PC-9 (cell line): Measurements from ENCODE around the gene C2CD4B. TPM values are rescaled to one million over a fixed set of nuclear protein-coding genes. Genes with fewer than 3 reads are reported as not detected.

ENCODE experiments used
- BruUV-seq: library from RNA; stranded (reverse); fragments of 400-500 nt; replicated peaks from 2 replicates; lab custom pipeline; 2021; lab: Mats Ljungman, UMichigan
- CTCF ChIA-PET: fragments of 300-600 bp; sonication (Branson Sonifier 250); formaldehyde crosslinking; loops from one replicate; lab custom pipeline; 2022; ENCODE audit warnings: antibody characterized with exemption; lab: Charles Lee
- POLR2A ChIA-PET: fragments of 300-600 bp; sonication (Branson Sonifier 250); formaldehyde crosslinking; loops from one replicate; lab custom pipeline; 2022; ENCODE audit warnings: antibody characterized with exemption; ENCODE audit not compliant: unreplicated experiment; lab: Charles Lee
- DNase-seq, 2 experiments: peaks; one replicate each; pipeline versions ENCODE4 v3.0.0 to v3.0.0-alpha.2; 2015 to 2022; ENCODE audit warnings: mixed read lengths in 1 of 2
- H2AFZ ChIP-seq: fragments of 200-600 bp; sonication (generic); 2 replicates; pipeline ENCODE4 v1.8.1; 2017; ENCODE audit warnings: antibody characterized with exemption
- H3F3A ChIP-seq: fragments of 200-600 bp; sonication (generic); 2 replicates; pipeline ENCODE4 v1.8.1; 2017; ENCODE audit warnings: antibody characterized with exemption, mild to moderate bottlenecking, low read depth; ENCODE audit not compliant: insufficient read depth
- H3K27ac ChIP-seq: fragments of 200-600 bp; sonication (generic); 2 replicates; pipeline ENCODE4 v1.6.1; 2016; ENCODE audit warnings: mixed run types
- H3K27me3 ChIP-seq: fragments of 200-600 bp; sonication (generic); 2 replicates; pipeline ENCODE4 v1.6.1; 2016; ENCODE audit warnings: low read depth, mixed run types; ENCODE audit not compliant: insufficient read depth
- H3K36me3 ChIP-seq: fragments of 200-600 bp; sonication (generic); 2 replicates; pipeline ENCODE4 v1.6.1; 2016; ENCODE audit warnings: low read depth, mixed run types
- H3K4me1 ChIP-seq: fragments of 200-600 bp; sonication (generic); replicated peaks from 2 replicates; pipeline ENCODE4 v1.6.1; 2016; ENCODE audit warnings: mixed run types; ENCODE audit not compliant: insufficient read depth
- H3K4me2 ChIP-seq: fragments of 200-600 bp; sonication (generic); 2 replicates; pipeline ENCODE4 v1.6.1; 2017; ENCODE audit warnings: mixed run types
- H3K4me3 ChIP-seq: fragments of 200-600 bp; sonication (generic); 2 replicates; pipeline ENCODE4 v1.6.1; 2016; ENCODE audit warnings: mixed run types
- H3K79me2 ChIP-seq: fragments of 200-600 bp; sonication (generic); 2 replicates; pipeline ENCODE4 v1.6.1; 2017; ENCODE audit warnings: low read depth, mixed run types
- H3K9me2 ChIP-seq: fragments of 200-600 bp; sonication (generic); 2 replicates; pipeline ENCODE4 v1.8.1; 2017; ENCODE audit warnings: mild to moderate bottlenecking; ENCODE audit not compliant: insufficient read depth
- H3K9me3 ChIP-seq: fragments of 200-600 bp; sonication (generic); 2 replicates; pipeline ENCODE4 v1.8.1; 2016; ENCODE audit warnings: low read depth; ENCODE audit not compliant: insufficient read depth
- H4K20me1 ChIP-seq: fragments of 200-600 bp; sonication (generic); 2 replicates; pipeline ENCODE4 v1.8.1; 2017; ENCODE audit not compliant: insufficient read depth
- CTCF ChIP-seq: fragments of 200-600 bp; sonication (generic); conservative IDR thresholded peaks from 2 replicates; pipeline ENCODE4 v1.6.1; 2017; ENCODE audit warnings: mixed run types, antibody characterized with exemption, mild to moderate bottlenecking, moderate library complexity
- EZH2 ChIP-seq: fragments of 200-600 bp; sonication (generic); IDR thresholded peaks from 2 replicates; pipeline ENCODE4 v1.8.0; 2017; ENCODE audit warnings: antibody characterized with exemption, low read depth
- intact Hi-C: fragments of 100-400 bp; cut with micrococcal nuclease; formaldehyde crosslinking; loops from one replicate; pipeline ENCODE4 v1.10.0; 2022; ENCODE audit not compliant: unreplicated experiment
- total RNA-seq: library from RNA; stranded (reverse); gene quantifications from 2 replicates; pipeline ENCODE4 v1.2.3, GENCODE V29; 2021

C2CD4B gene
- total RNA-seq, 1 experiment from 2014 or later = not detected

- H3K4me3 ChIP-seq = no peak overlapping the region
- no peaks in the 10 kb centered on the region for H3K79me2 ChIP-seq
- H3F3A ChIP-seq = no peaks in the 10 kb centered on the region
- H3K36me3 ChIP-seq = no peaks in the 10 kb centered on the region
- DNase-seq = no peak
- BruUV-seq = no TSS peak
- no peaks in the 10 kb centered on the region for H3K27me3 ChIP-seq
- intact Hi-C loops = no loop called here
- H2AFZ ChIP-seq = no peak overlapping the region
- no peaks in the 10 kb centered on the region for H3K9me3 ChIP-seq
- ChIA-PET POLR2A (no interaction called here), CTCF (no interaction called here)
- H3K4me2 ChIP-seq = no peak overlapping the region
- no peaks in the 10 kb centered on the region for H4K20me1 ChIP-seq
- TF ChIP-seq EZH2 (no peak), CTCF (no peak)
- H3K9me2 ChIP-seq = no peaks in the 10 kb centered on the region
- no peaks in the 10 kb centered on the region for H3K4me1 ChIP-seq
- no peak overlapping the region for H3K27ac ChIP-seq
These were observed 38.7 kb downstream of the C2CD4B start for GRCh38 chr15:62126364-62126763.

GRCh38 chr15:62125773-62126172 is 39.3 kb downstream of the C2CD4B start:
- intact Hi-C loops = no loop called here
- Histone ChIP-seq H2AFZ (no peak overlapping the region), H3K36me3 (no peaks in the 10 kb centered on the region), H3K79me2 (no peaks in the 10 kb centered on the region), H3K27ac (no peak overlapping the region), H3K4me1 (no peaks in the 10 kb centered on the region), H3K4me3 (no peak overlapping the region), H3K9me2 (no peaks in the 10 kb centered on the region), H3F3A (no peaks in the 10 kb centered on the region), H3K27me3 (no peaks in the 10 kb centered on the region), H3K4me2 (no peak overlapping the region), H4K20me1 (no peaks in the 10 kb centered on the region), H3K9me3 (no peaks in the 10 kb centered on the region)
- ChIA-PET CTCF (no interaction called here), POLR2A (no interaction called here)
- DNase-seq = no peak
- BruUV-seq = no TSS peak
- TF ChIP-seq CTCF (peak; percentile 46), EZH2 (no peak)

GRCh38 chr15:62124973-62125303 is 40.1 kb downstream of the C2CD4B start:
- intact Hi-C loops = no loop called here
- ChIA-PET CTCF (interaction anchor here (0.7 kb wide), 1 partner anchor 602 kb away, joined by 5 read pairs; no protein-coding TSS in a partner anchor), POLR2A (no interaction called here)
- H2AFZ ChIP-seq = no peak overlapping the region
- no peak overlapping the region for H3K4me3 ChIP-seq
- no peak overlapping the region for H3K4me2 ChIP-seq
- BruUV-seq = no TSS peak
- H3K4me1 ChIP-seq = 0 out of 2 replicates have a peak, but pooled peaks cover under 1% of the 10 kb centered on the region
- H3K27me3 ChIP-seq = no peaks in the 10 kb centered on the region
- H3K9me2 ChIP-seq = no peaks in the 10 kb centered on the region
- no peaks in the 10 kb centered on the region for H4K20me1 ChIP-seq
- no peak for TF ChIP-seq EZH2
- no peak for TF ChIP-seq CTCF
- no peaks in the 10 kb centered on the region for H3K36me3 ChIP-seq
- DNase-seq = no peak
- H3F3A ChIP-seq = peaks cover 1% of the 10 kb centered on the region
- H3K9me3 ChIP-seq = no peaks in the 10 kb centered on the region
- H3K79me2 ChIP-seq = no peaks in the 10 kb centered on the region
- no peak overlapping the region for H3K27ac ChIP-seq
